K562 (cell line): ENCODE measurements around the gene SMG9. TPM values are rescaled to one million over a fixed set of nuclear protein-coding genes. Genes with fewer than 3 reads are reported as not detected.

ENCODE experiments used
- BRF2 ChIP-seq: IDR thresholded peaks from 3 replicates; pipeline ENCODE4 v1.6.1; 2011; ENCODE audit warnings: borderline replicate concordance, mild to moderate bottlenecking; ENCODE audit not compliant: insufficient read length, insufficient read depth
- CREM ChIP-seq: IDR thresholded peaks from 2 replicates; pipeline ENCODE4 v1.6.1; 2014; ENCODE audit warnings: antibody characterized with exemption, low read depth
- CTCFL ChIP-seq: IDR thresholded peaks from 2 replicates; pipeline ENCODE4 v1.6.1; 2011; ENCODE audit warnings: borderline replicate concordance, low read depth, mild to moderate bottlenecking, moderate library complexity, low read length; ENCODE audit not compliant: insufficient read depth, poor library complexity, severe bottlenecking
- KDM4B ChIP-seq, 2 experiments: fragments of 450-650 bp in 1 of 2; sonication (generic) in 1 of 2; IDR thresholded peaks; 2 replicates each; pipeline ENCODE4 v1.6.1; 2016 to 2017; ENCODE audit warnings: borderline replicate concordance in 2 of 2, antibody characterized with exemption in 1 of 2, low read depth in 1 of 2, mild to moderate bottlenecking in 1 of 2
- NKRF ChIP-seq: fragments of 450-650 bp; IDR thresholded peaks from 2 replicates; pipeline ENCODE4 v1.6.1; 2016; ENCODE audit warnings: borderline replicate concordance
- SIN3B ChIP-seq: fragments of 450-650 bp; IDR thresholded peaks from 2 replicates; pipeline ENCODE4 v1.6.1; 2017; ENCODE audit warnings: low read depth, mild to moderate bottlenecking, moderate library complexity
- SIX5 ChIP-seq, 2 experiments: IDR thresholded peaks; 2 replicates each; pipeline ENCODE4 v1.6.1; 2011; ENCODE audit warnings: low read length in 2 of 2, borderline replicate concordance in 1 of 2, low read depth in 1 of 2, mild to moderate bottlenecking in 1 of 2, moderate library complexity in 1 of 2; ENCODE audit not compliant: insufficient read depth in 1 of 2
- SMARCE1 ChIP-seq: fragments of 450-650 bp; IDR thresholded peaks from 2 replicates; pipeline ENCODE4 v1.7.1; 2016; ENCODE audit warnings: mild to moderate bottlenecking
- TAF1 ChIP-seq: IDR thresholded peaks from 2 replicates; pipeline ENCODE4 v1.6.1; 2011; ENCODE audit warnings: mild to moderate bottlenecking, low read length, moderate library complexity; ENCODE audit not compliant: insufficient read depth, control insufficient read depth, severe bottlenecking; ENCODE audit errors: extremely low read depth
- TRIM28 ChIP-seq: fragments of 450-650 bp; IDR thresholded peaks from 2 replicates; pipeline ENCODE4 v1.6.1; 2017
- ZBTB17 ChIP-seq: fragments of 450-650 bp; formaldehyde crosslinking; IDR thresholded peaks from 2 replicates; pipeline ENCODE4 v1.4.0; 2020; ENCODE audit warnings: mild to moderate bottlenecking
- ZNF282 ChIP-seq: sonication (generic); formaldehyde crosslinking; IDR thresholded peaks from 2 replicates; pipeline ENCODE4 v1.8.1; 2023; ENCODE audit warnings: missing genetic modification reagents
- ZNF444 ChIP-seq: fragments of 250-450 bp; sonication (Bioruptor Pico); IDR thresholded peaks from 2 replicates; pipeline ENCODE4 v1.4.0; 2020; ENCODE audit warnings: mild to moderate bottlenecking, moderate library complexity
- ZNF644 ChIP-seq: fragments of 200-800 bp; sonication (Bioruptor generic); IDR thresholded peaks from 2 replicates; pipeline ENCODE4 v1.6.1; 2016; ENCODE audit warnings: low read depth, missing genetic modification characterization, missing compliant biosample characterization
- polyA plus RNA-seq, 8 experiments: library from polyadenylated mRNA; depleted of rRNA in 4 of 8; stranded (reverse) in 5 of 8; unstranded in 3 of 8; fragments of >200 nt; fragmentation: Nextera tagmentation in 2 of 8; fragmentation: Illumina TruSeq in 1 of 8; extraction: Ambion mirVana in 2 of 8; extraction: Trizol in 1 of 8; gene quantifications; 2 replicates each; pipeline versions ENCODE4 v1.2.1 to v1.2.3, GENCODE V29; 2011 to 2014; ENCODE audit warnings: inconsistent platforms in 1 of 8, missing spikeins in 1 of 8
- total RNA-seq, 7 experiments: library from RNA; depleted of rRNA in 6 of 7; stranded (reverse); fragments of >200 nt in 6 of 7; fragmentation: Illumina TruSeq in 2 of 7; extraction: Trizol in 2 of 7; gene quantifications; 2 replicates each; pipeline versions ENCODE4 v1.2.1 to v1.2.3, GENCODE V29; 2011 to 2021; ENCODE audit warnings: low replicate concordance in 1 of 7
- TF ChIP-seq, protein P1 (sequence below): fragments of 450-650 bp; IDR thresholded peaks from 2 replicates; pipeline ENCODE4 v1.6.1; 2016; ENCODE audit warnings: mild to moderate bottlenecking
- TF ChIP-seq, protein P2 (sequence below): fragments of 450-650 bp; formaldehyde crosslinking; IDR thresholded peaks from 2 replicates; pipeline ENCODE4 v1.4.0; 2020; ENCODE audit warnings: mild to moderate bottlenecking, moderate library complexity

Gene SMG9
- total and polyA plus RNA-seq, 9 of the 15 experiments (the other 6 are each of a cell fraction or from before 2014, with no cell fraction given) = 1.7 to 79.7 (median 40.2) TPM

DNA sequence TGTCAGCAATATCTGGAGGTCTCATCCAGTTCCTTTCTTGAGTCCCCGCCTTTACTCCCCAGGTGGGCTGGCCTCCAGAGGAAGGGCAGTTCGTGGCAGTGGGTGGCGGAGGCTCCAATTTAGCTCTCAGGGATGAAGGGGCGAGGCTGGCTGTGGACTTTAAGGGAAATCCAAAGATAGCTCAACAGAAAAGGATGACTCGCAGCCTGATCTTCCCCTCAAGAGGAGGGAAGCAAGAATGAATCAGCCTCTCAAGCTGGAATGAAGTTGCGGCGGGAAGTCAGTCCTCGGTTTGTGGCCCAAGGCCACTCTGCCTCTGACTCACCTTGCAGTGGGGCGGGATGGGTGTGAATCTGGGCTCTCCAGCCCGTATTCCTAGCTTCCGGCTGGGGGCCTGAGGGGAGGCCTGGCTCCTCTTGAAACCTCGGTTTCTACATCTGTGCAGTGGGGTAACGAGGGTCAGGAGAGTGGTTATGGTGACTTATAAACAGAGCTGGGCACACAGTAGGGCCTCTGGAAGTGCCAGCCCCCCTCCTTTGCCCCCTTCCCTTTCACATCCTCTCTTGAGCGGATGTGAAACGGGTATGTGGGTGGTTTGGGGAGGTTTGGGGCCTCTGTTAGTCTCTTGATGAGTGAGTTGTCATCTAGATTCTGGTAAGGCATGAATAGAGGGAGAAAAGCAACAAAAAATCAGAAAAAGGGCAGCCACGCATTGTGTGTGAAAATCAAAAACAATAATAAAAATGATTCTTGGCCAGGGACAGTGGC is 10.5 kb upstream of the SMG9 start (continued):
- TF ChIP-seq SIX5 (IDR thresholded peaks at IDR 0.05; ENCODE audit: borderline replicate concordance in 1 of 2, insufficient read depth in 1 of 2, low read depth in 1 of 2, low read length in 2 of 2) = no peak
- no peak for TF ChIP-seq BRF2
- TF ChIP-seq ZBTB17 (CRISPR knock-in tag) = no peak
- TF ChIP-seq ZNF444 (CRISPR knock-in tag) = no peak
- TF ChIP-seq SIN3B = no peak
- no peak for TF ChIP-seq TRIM28
- TF ChIP-seq TAF1 = no peak
- TF ChIP-seq, protein P1, sequence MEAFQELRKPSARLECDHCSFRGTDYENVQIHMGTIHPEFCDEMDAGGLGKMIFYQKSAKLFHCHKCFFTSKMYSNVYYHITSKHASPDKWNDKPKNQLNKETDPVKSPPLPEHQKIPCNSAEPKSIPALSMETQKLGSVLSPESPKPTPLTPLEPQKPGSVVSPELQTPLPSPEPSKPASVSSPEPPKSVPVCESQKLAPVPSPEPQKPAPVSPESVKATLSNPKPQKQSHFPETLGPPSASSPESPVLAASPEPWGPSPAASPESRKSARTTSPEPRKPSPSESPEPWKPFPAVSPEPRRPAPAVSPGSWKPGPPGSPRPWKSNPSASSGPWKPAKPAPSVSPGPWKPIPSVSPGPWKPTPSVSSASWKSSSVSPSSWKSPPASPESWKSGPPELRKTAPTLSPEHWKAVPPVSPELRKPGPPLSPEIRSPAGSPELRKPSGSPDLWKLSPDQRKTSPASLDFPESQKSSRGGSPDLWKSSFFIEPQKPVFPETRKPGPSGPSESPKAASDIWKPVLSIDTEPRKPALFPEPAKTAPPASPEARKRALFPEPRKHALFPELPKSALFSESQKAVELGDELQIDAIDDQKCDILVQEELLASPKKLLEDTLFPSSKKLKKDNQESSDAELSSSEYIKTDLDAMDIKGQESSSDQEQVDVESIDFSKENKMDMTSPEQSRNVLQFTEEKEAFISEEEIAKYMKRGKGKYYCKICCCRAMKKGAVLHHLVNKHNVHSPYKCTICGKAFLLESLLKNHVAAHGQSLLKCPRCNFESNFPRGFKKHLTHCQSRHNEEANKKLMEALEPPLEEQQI = no peak
- no peak for TF ChIP-seq ZNF644 (tag)
- no peak for TF ChIP-seq ZNF282 (CRISPR knock-in tag)
- no peak for TF ChIP-seq NKRF
- TF ChIP-seq CREM = no peak
- TF ChIP-seq KDM4B (IDR thresholded peaks at IDR 0.05; ENCODE audit: borderline replicate concordance in 2 of 2, low read depth in 1 of 2) = no peak
- no peak for TF ChIP-seq CTCFL
- peak; percentile 62 for TF ChIP-seq SMARCE1
- TF ChIP-seq, protein P2, sequence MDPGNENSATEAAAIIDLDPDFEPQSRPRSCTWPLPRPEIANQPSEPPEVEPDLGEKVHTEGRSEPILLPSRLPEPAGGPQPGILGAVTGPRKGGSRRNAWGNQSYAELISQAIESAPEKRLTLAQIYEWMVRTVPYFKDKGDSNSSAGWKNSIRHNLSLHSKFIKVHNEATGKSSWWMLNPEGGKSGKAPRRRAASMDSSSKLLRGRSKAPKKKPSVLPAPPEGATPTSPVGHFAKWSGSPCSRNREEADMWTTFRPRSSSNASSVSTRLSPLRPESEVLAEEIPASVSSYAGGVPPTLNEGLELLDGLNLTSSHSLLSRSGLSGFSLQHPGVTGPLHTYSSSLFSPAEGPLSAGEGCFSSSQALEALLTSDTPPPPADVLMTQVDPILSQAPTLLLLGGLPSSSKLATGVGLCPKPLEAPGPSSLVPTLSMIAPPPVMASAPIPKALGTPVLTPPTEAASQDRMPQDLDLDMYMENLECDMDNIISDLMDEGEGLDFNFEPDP = no peak
